ENCODE data around the gene SV2C.

Gene SV2C

GRCh38 chr5:76274571-76274970, 191.4 kb downstream of the SV2C start:
- Histone ChIP-seq H3K36me3 (ENCODE audit: control insufficient read depth, insufficient read depth, low read length) (no peaks in the 10 kb centered on the region), H3K27ac (no peak overlapping the region), H2AFZ (no peak overlapping the region), H3K9ac (no peak overlapping the region), H3K4me1 (peaks cover under 1% of the 10 kb centered on the region), H3K9me3 (ENCODE audit: control insufficient read depth, low read length) (no peaks in the 10 kb centered on the region), H3K4me3 (ENCODE audit: low read depth, low read length) (no peak overlapping the region), H3K4me2 (ENCODE audit: low read length) (no peak overlapping the region), H3K27me3 (ENCODE audit: control insufficient read depth, insufficient read depth, low read length) (no peaks in the 10 kb centered on the region), H3K79me2 (no peaks in the 10 kb centered on the region)
- no peak for TF ChIP-seq CTCF (IDR thresholded peaks at IDR 0.05)

DNA sequence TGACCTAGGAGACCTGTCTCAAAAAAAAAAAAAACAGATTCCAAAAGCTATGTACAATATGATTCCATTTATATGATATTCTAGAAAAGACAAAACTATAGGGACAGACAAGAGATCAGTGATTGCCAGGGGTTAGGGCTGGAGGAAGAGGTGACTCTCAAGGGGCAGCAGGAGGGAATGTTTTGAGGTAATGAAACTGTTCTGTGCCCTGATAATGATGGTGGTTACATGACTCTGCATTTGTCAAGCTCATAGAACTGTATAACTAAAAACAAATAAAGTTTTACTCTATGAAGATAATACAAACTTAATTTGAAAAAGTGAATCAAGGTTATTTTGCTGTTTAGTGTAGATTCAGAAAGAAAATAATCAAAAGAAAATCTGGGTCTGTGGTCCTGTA, 194.6 kb downstream of the SV2C start:
- no peak overlapping the region for H3K27ac ChIP-seq
- H3K9ac ChIP-seq, result no peak overlapping the region
- no peaks in the 10 kb centered on the region for H3K27me3 ChIP-seq (ENCODE audit: control insufficient read depth, insufficient read depth, low read length)
- H3K4me3 ChIP-seq (ENCODE audit: low read depth, low read length), result no peak overlapping the region
- no peaks in the 10 kb centered on the region for H3K9me3 ChIP-seq (ENCODE audit: control insufficient read depth, low read length)
- no peak for TF ChIP-seq CTCF (IDR thresholded peaks at IDR 0.05)
- H2AFZ ChIP-seq, result no peak overlapping the region
- H3K36me3 ChIP-seq (ENCODE audit: control insufficient read depth, insufficient read depth, low read length), result no peaks in the 10 kb centered on the region
- no peaks in the 10 kb centered on the region for H3K79me2 ChIP-seq
- no peak overlapping the region for H3K4me2 ChIP-seq (ENCODE audit: low read length)
- peaks cover 4% of the 10 kb centered on the region for H3K4me1 ChIP-seq

- no peaks in the 10 kb centered on the region for H3K36me3 ChIP-seq (ENCODE audit: control insufficient read depth, insufficient read depth, low read length)
- H2AFZ ChIP-seq, result no peak overlapping the region
- H3K79me2 ChIP-seq, result no peaks in the 10 kb centered on the region
- no peak overlapping the region for H3K9ac ChIP-seq
- TF ChIP-seq CTCF (IDR thresholded peaks at IDR 0.05), result no peak
- H3K4me1 ChIP-seq, result peaks cover 4% of the 10 kb centered on the region
- H3K9me3 ChIP-seq (ENCODE audit: control insufficient read depth, low read length), result no peaks in the 10 kb centered on the region
- H3K27me3 ChIP-seq (ENCODE audit: control insufficient read depth, insufficient read depth, low read length), result no peaks in the 10 kb centered on the region
- no peak overlapping the region for H3K27ac ChIP-seq
- no peak overlapping the region for H3K4me3 ChIP-seq (ENCODE audit: low read depth, low read length)
- no peak overlapping the region for H3K4me2 ChIP-seq (ENCODE audit: low read length)
Observed at GRCh38 chr5:76278261-76278789, 195.1 kb downstream of the SV2C start.

DNA sequence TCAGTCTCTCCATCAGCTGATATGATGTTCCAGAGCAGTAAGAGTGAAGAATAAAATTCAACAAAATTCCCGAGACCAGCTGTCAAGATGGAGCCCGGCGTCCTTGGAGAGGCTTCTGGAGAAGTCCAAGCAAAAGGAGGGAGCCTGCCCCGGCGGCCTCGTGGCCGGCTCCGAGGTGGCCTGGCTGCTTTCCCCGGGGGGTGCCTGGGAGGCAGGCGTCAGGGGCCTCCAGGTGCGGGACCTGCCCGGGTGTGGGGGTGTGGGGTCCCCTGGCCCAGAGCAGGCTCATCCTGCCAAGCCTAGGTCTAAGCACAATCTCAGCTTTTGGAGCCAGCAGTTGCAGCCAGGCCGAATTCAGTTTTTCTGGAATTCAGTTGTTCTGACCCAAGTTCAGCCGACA, 197.3 kb downstream of the SV2C start:
- Histone ChIP-seq H3K4me1 (peaks cover 4% of the 10 kb centered on the region), H3K27ac (no peak overlapping the region), H3K4me2 (ENCODE audit: low read length) (no peak overlapping the region), H3K27me3 (ENCODE audit: control insufficient read depth, insufficient read depth, low read length) (no peaks in the 10 kb centered on the region), H3K79me2 (no peaks in the 10 kb centered on the region), H3K9ac (no peak overlapping the region), H3K4me3 (ENCODE audit: low read depth, low read length) (no peak overlapping the region), H3K36me3 (ENCODE audit: control insufficient read depth, insufficient read depth, low read length) (no peaks in the 10 kb centered on the region), H3K9me3 (ENCODE audit: control insufficient read depth, low read length) (no peaks in the 10 kb centered on the region), H2AFZ (peak overlapping the region; percentile 16)
- TF ChIP-seq CTCF (IDR thresholded peaks at IDR 0.05), result no peak

GRCh38 chr5:76283670-76284069, 200.5 kb downstream of the SV2C start:
- Histone ChIP-seq H3K36me3 (ENCODE audit: control insufficient read depth, insufficient read depth, low read length) (no peaks in the 10 kb centered on the region), H3K27me3 (ENCODE audit: control insufficient read depth, insufficient read depth, low read length) (no peaks in the 10 kb centered on the region), H3K4me2 (ENCODE audit: low read length) (no peak overlapping the region), H3K9ac (no peak overlapping the region), H3K27ac (no peak overlapping the region), H2AFZ (no peak overlapping the region), H3K4me3 (ENCODE audit: low read depth, low read length) (no peak overlapping the region), H3K4me1 (peaks cover 4% of the 10 kb centered on the region), H3K79me2 (no peaks in the 10 kb centered on the region), H3K9me3 (ENCODE audit: control insufficient read depth, low read length) (no peaks in the 10 kb centered on the region)
- TF ChIP-seq CTCF (IDR thresholded peaks at IDR 0.05), result no peak
